ENCODE results near the gene SYNE1. TPM values are rescaled to one million over a fixed set of nuclear protein-coding genes. Genes with fewer than 3 reads are reported as not detected.

SYNE1 gene
- total and polyA plus RNA-seq, 4 donors: 10.2 to 105 (median 24.5) TPM

DNA sequence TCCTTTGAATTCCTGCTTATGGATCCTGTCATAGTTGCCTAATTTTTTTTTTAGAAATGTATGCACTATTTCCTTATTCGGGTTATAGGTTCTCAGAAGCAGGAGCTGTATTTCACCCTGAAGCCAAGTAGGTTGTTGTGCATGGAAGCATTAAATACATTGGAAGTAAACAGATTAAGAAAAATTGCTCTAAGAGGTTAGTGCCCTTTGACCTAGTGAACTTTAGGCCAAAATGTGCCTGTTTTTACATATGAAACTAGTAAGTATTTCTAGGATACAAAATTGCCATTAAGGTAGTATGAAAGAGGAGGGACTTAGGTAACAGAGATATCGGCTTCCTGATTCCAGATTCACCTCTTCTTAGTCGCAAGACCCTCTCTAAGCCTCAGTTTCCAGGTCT lies 377.9 kb downstream of the SYNE1 start:
- no peak overlapping the region for H3K4me3 ChIP-seq (ENCODE audit: low read depth in 1 of 3, low read length in 3 of 3)
- H3K27ac ChIP-seq (ENCODE audit: low read depth in 1 of 2, low read length in 2 of 2): no peak overlapping the region
- no peaks in the 10 kb centered on the region for H3K27me3 ChIP-seq (ENCODE audit: control insufficient read depth in 4 of 4, insufficient read depth in 4 of 4, low read length in 3 of 4)
- H3K9ac ChIP-seq (ENCODE audit: low read depth in 1 of 2, low read length in 2 of 2): no peak overlapping the region
- DNase-seq (ENCODE audit: low spot score): no peak
- peaks cover 10 to 42% (median 36%) of the 10 kb centered on the region in 4 donors for H3K36me3 ChIP-seq (ENCODE audit: control insufficient read depth in 4 of 4, insufficient read depth in 3 of 4, low read depth in 1 of 4, low read length in 3 of 4)
- WGBS: 94% methylated on average over 3 of the region's 3 CpGs
- H3K4me1 ChIP-seq (ENCODE audit: control insufficient read depth in 4 of 4, insufficient read depth in 4 of 4, low read length in 3 of 4): peaks cover 0 to 3% (median 0%) of the 10 kb centered on the region in 4 donors
- no peaks in the 10 kb centered on the region for H3K9me3 ChIP-seq (ENCODE audit: control insufficient read depth in 4 of 4, low read length in 3 of 4)
- TF ChIP-seq RXRA (IDR thresholded peaks at IDR 0.05) (peak; percentile 47 to 52), GABPA (IDR thresholded peaks at IDR 0.05 in 1 of 2, conservative IDR thresholded peaks at IDR 0.05 in 1 of 2) (no peak), RAD21 (IDR thresholded peaks at IDR 0.05) (no peak), NR2F2 (IDR thresholded peaks at IDR 0.05) (peak; percentile 63)

DNA sequence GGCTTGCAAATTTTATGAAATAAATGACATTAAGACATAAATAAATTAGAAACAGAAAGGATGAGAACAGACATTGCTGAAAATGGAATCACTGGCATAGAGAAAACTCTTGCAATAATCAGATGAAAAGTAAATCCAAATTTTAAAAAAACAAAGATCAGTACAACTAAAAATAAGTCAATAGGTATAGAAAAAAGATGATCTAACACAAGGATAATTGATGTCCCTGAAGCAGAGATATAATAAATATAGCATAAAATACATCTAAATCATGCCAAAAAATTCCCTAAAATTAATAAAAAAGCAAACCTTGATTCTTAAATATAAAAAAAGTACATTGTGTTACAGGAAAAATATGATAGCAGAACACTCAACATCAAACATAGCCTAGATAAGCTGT lies 379.6 kb downstream of the SYNE1 start:
- no peak overlapping the region for H3K9ac ChIP-seq (ENCODE audit: low read depth in 1 of 2, low read length in 2 of 2)
- TF ChIP-seq HNF4G (IDR thresholded peaks at IDR 0.05): no peak
- no peak for TF ChIP-seq HNF4A (conservative IDR thresholded peaks at IDR 0.05)
- no peak for TF ChIP-seq CTCF (IDR thresholded peaks at IDR 0.05; ENCODE audit: low read depth, low read length, missing input control)
- no peak for TF ChIP-seq YY1 (IDR thresholded peaks at IDR 0.05)
- no peak for TF ChIP-seq EGR1 (IDR thresholded peaks at IDR 0.05; ENCODE audit: low read depth in 2 of 2)
- TF ChIP-seq, protein P1, sequence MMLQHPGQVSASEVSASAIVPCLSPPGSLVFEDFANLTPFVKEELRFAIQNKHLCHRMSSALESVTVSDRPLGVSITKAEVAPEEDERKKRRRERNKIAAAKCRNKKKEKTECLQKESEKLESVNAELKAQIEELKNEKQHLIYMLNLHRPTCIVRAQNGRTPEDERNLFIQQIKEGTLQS (IDR thresholded peaks at IDR 0.05): no peak
- TF ChIP-seq SP1 (IDR thresholded peaks at IDR 0.05): no peak
- TF ChIP-seq ZBTB33 (IDR thresholded peaks at IDR 0.05): no peak
- no peak for TF ChIP-seq GABPA (IDR thresholded peaks at IDR 0.05 in 1 of 2, conservative IDR thresholded peaks at IDR 0.05 in 1 of 2)
- no peak for TF ChIP-seq FOXA2 (IDR thresholded peaks at IDR 0.05)
- no peak for TF ChIP-seq FOXA1 (IDR thresholded peaks at IDR 0.05)
- no peak for TF ChIP-seq JUND (IDR thresholded peaks at IDR 0.05)

GRCh38 chr6:152250127-152250526 lies 387.0 kb downstream of the SYNE1 start:
- H3K36me3 ChIP-seq (ENCODE audit: control insufficient read depth in 4 of 4, insufficient read depth in 3 of 4, low read depth in 1 of 4, low read length in 3 of 4): peaks cover 0 to 58% (median 41%) of the 10 kb centered on the region in 4 donors
- H3K4me1 ChIP-seq (ENCODE audit: control insufficient read depth in 4 of 4, insufficient read depth in 4 of 4, low read length in 3 of 4): no peaks in the 10 kb centered on the region
- no peaks in the 10 kb centered on the region for H3K27me3 ChIP-seq (ENCODE audit: control insufficient read depth in 4 of 4, insufficient read depth in 4 of 4, low read length in 3 of 4)
- no peak for TF ChIP-seq GABPA (IDR thresholded peaks at IDR 0.05 in 1 of 2, conservative IDR thresholded peaks at IDR 0.05 in 1 of 2)
- no peak for TF ChIP-seq FOXA1 (IDR thresholded peaks at IDR 0.05)
- no peak for TF ChIP-seq NR2F2 (IDR thresholded peaks at IDR 0.05)
- no peak for TF ChIP-seq RXRA (IDR thresholded peaks at IDR 0.05)
- no peak for TF ChIP-seq ZBTB33 (IDR thresholded peaks at IDR 0.05)
- no peak for TF ChIP-seq YY1 (IDR thresholded peaks at IDR 0.05)
- no peak for TF ChIP-seq FOXA2 (IDR thresholded peaks at IDR 0.05)
- no peak for TF ChIP-seq EGR1 (IDR thresholded peaks at IDR 0.05; ENCODE audit: low read depth in 2 of 2)
- TF ChIP-seq, protein P2, sequence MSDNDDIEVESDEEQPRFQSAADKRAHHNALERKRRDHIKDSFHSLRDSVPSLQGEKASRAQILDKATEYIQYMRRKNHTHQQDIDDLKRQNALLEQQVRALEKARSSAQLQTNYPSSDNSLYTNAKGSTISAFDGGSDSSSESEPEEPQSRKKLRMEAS (IDR thresholded peaks at IDR 0.05): no peak
- no peak for TF ChIP-seq CTCF (IDR thresholded peaks at IDR 0.05; ENCODE audit: low read depth, low read length, missing input control)
- TF ChIP-seq HNF4G (IDR thresholded peaks at IDR 0.05): no peak
- no peak for TF ChIP-seq TAF1 (conservative IDR thresholded peaks at IDR 0.05)
- TF ChIP-seq, protein P1 (IDR thresholded peaks at IDR 0.05): no peak
- TF ChIP-seq JUND (IDR thresholded peaks at IDR 0.05): no peak
- WGBS: 97% methylated on average over 3 of the region's 3 CpGs
- H3K9me3 ChIP-seq (ENCODE audit: control insufficient read depth in 4 of 4, low read length in 3 of 4): no peaks in the 10 kb centered on the region
- H3K9ac ChIP-seq (ENCODE audit: low read depth in 1 of 2, low read length in 2 of 2): no peak overlapping the region
- H3K4me3 ChIP-seq (ENCODE audit: low read depth in 1 of 3, low read length in 3 of 3): no peak overlapping the region
- no peak for DNase-seq (ENCODE audit: low spot score)
- H3K27ac ChIP-seq (ENCODE audit: low read depth in 1 of 2, low read length in 2 of 2): no peak overlapping the region

More for the DNA sequence above, 379.6 kb downstream of the SYNE1 start:
- H3K9me3 ChIP-seq (ENCODE audit: control insufficient read depth in 4 of 4, low read length in 3 of 4): no peaks in the 10 kb centered on the region
- no peak overlapping the region for H3K27ac ChIP-seq (ENCODE audit: low read depth in 1 of 2, low read length in 2 of 2)
- H3K36me3 ChIP-seq (ENCODE audit: control insufficient read depth in 4 of 4, insufficient read depth in 3 of 4, low read depth in 1 of 4, low read length in 3 of 4): peaks cover 10 to 43% (median 42%) of the 10 kb centered on the region in 4 donors
- H3K4me3 ChIP-seq (ENCODE audit: low read depth in 1 of 3, low read length in 3 of 3): no peak overlapping the region
- H3K27me3 ChIP-seq (ENCODE audit: control insufficient read depth in 4 of 4, insufficient read depth in 4 of 4, low read length in 3 of 4): no peaks in the 10 kb centered on the region
- H3K4me1 ChIP-seq (ENCODE audit: control insufficient read depth in 4 of 4, insufficient read depth in 4 of 4, low read length in 3 of 4): peaks cover 0 to 3% (median 0%) of the 10 kb centered on the region in 4 donors
- DNase-seq (ENCODE audit: low spot score): no peak
